ENCODE measurements around the gene DNASE1L3.

The DNASE1L3 gene

DNA sequence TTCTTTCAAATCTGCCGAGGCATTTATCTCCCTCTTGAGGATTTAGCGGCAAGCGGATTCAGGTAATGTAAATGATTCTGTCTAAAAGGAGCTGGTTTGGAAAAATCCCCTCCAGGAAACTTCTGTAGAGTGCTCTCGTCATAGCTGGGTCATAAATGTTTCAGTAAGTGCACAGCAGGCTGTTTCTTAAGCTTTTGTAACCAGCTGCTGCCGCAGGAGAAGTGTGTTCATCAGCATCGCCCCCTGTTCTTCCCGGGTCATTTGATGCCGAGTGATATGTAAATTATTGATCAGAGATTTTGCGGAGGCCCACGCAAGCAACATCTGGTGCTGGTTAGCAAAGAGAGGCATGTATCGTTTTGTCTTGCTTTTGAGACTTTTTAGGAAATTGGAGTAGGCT, 53.1 kb downstream of the DNASE1L3 start:
- DNase-seq, result no peak

- no peak for DNase-seq
Measured at GRCh38 chr3:58155838-58156237, 54.9 kb downstream of the DNASE1L3 start.

GRCh38 chr3:58154626-58155449, 55.9 kb downstream of the DNASE1L3 start:
- no peak for DNase-seq

GRCh38 chr3:58153371-58153770, 57.4 kb downstream of the DNASE1L3 start:
- DNase-seq, result no peak

- DNase-seq, result no peak
Measured at GRCh38 chr3:58152225-58153015, 58.4 kb downstream of the DNASE1L3 start.

DNA sequence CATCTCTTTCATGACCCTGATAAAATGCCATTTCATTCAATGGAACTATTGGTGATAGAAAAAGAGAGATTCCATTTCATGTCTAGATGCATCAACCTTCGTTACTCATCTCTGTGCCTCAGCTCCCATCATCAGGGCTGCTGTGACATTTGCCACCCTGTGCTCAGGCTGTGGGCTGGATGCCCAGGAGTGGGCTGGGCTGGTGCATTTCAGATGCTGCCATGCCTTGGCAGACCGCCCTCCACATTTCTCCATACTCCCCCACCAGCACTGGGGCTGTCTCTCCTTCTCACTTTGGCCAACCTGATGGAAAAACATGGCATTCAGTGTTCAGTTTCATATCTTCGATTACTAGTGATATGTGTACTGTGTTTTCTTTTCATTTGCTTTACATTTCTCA, 59.1 kb downstream of the DNASE1L3 start:
- DNase-seq, result no peak

- no peak for DNase-seq
Measured at GRCh38 chr3:58150810-58151199, 60.0 kb downstream of the DNASE1L3 start.

DNA sequence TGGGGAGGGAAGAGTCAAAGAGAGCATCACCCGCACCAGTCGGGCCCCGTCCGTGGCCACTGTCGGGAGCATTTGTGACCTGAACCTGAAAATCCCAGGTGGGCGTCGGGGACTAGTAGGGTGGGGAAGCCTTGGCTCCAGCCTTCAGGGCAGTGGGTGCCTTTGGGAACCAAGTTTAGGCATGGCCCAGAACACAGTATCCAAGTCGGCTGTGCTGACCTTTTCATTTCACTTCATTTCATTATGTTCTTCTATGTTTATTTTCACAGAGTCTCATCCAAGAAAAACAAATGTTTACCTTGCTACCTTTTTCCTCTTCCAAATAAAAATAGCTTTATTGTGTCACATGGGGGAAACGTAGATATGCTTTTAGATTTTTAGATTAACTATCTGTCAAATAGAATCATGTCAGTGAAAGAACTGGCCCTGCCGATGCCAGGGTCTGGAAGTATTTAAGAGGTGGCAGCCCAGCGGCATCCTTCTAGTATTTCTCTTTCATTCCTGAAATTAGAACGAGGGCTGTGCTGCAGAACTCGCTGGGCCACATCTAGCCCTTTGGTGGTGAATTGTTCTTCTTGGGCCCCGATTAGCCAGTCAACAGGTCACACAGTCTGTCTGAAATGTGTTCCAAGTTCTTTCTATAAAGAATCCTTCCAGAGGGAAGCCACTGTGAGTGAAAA, 60.5 kb downstream of the DNASE1L3 start:
- DNase-seq, result no peak

- no peak for DNase-seq
Measured at GRCh38 chr3:58148049-58148448, 62.7 kb downstream of the DNASE1L3 start.

DNA sequence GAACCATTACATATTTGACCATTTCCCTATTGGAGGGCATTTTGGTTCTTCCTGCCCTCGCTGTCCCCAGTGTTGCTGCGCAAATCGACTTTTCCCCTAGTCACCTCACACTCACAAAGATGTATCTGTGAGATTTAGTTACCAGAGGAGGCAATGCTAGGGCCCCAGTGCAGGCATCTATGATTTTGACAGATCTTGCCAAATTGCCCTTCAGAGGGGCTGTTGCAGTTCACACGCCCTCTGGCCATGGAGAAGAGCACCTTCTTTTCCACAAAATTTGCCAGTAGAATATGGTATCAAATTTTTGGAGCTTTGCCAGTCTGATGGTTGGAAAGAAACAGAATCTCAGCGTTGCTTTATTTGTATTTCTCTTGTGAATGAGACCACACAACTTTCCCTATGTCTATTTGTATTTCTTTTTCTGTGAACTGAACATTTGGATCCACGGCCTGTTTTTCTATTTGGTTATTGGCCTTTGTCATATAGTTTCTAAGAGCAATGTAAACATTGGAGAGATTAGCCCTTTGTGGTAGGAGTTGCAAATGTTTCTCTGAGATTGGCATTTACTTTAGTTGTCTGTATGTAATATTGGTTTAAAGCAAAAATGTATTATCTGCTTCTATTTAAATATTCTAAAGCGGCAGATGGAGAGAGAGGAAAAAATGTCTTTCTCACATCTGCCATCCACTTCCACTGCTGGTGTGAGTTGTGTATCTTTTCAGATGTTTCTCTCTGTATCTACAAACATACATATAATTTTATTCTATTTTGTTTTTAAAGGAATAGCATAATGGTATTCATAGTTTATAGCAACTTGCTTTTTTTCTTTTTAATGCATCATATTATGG, 66.1 kb downstream of the DNASE1L3 start:
- DNase-seq, result no peak

- DNase-seq, result no peak
Measured at GRCh38 chr3:58143417-58144055, 67.2 kb downstream of the DNASE1L3 start.

Data from activated CD4-positive, alpha-beta T cell treated with anti-CD3 and anti-CD28 coated beads, Interleukin-2, amount 50 U/mL, for 16 hours (primary cell).